Thymus (tissue), 11 donors: Measurements from ENCODE around the gene GBP7. TPM values are rescaled to one million over a fixed set of nuclear protein-coding genes. Genes with fewer than 3 reads are reported as not detected.
A peak's percentile ranks its signal among the peaks of the same experiment; 100 is the strongest.

Experiments
- DNase-seq, 9 donors: peaks; one replicate each; pipeline ENCODE4 v3.0.0-alpha.2; 2013; ENCODE audit warnings: low spot score in 9 of 9, low read depth in 6 of 9, missing footprints in 1 of 9
- H3K27ac ChIP-seq, 2 donors: one replicate each; pipeline ENCODE4 v1.5.1; 2013; ENCODE audit warnings: control low read depth in 1 of 2, low read depth in 1 of 2, low read length in 1 of 2, mild to moderate bottlenecking in 1 of 2, moderate library complexity in 1 of 2
- H3K27me3 ChIP-seq, 2 donors: one replicate each; pipeline ENCODE4 v1.5.1; 2013; ENCODE audit warnings: low read length in 1 of 2; ENCODE audit not compliant: control insufficient read depth in 2 of 2, insufficient read depth in 1 of 2
- H3K36me3 ChIP-seq, 2 donors: one replicate each; pipeline ENCODE4 v1.5.1; 2013; ENCODE audit warnings: low read length in 1 of 2, mild to moderate bottlenecking in 1 of 2, moderate library complexity in 1 of 2; ENCODE audit not compliant: control insufficient read depth in 2 of 2, insufficient read depth in 2 of 2
- H3K4me1 ChIP-seq, 2 donors: one replicate each; pipeline ENCODE4 v1.5.1; 2013; ENCODE audit warnings: low read length in 2 of 2; ENCODE audit not compliant: control insufficient read depth in 2 of 2, insufficient read depth in 2 of 2
- H3K4me3 ChIP-seq, 2 donors: one replicate each; pipeline ENCODE4 v1.5.1; 2013; ENCODE audit warnings: low read length in 2 of 2, control low read depth in 1 of 2, mild to moderate bottlenecking in 1 of 2
- H3K9me3 ChIP-seq, 2 donors: one replicate each; pipeline ENCODE4 v1.5.1; 2013; ENCODE audit warnings: low read length in 1 of 2, mild to moderate bottlenecking in 1 of 2; ENCODE audit not compliant: control insufficient read depth in 2 of 2, insufficient read depth in 1 of 2
- WGBS: extraction: QIAGEN DNeasy Blood & Tissue Kit; methylation state at CpG from one replicate; pipeline ENCODE4 v1.1.7; 2013; 5-methylcytosine and 5-hydroxymethylcytosine counted together
- polyA plus RNA-seq: library from polyadenylated mRNA; stranded (reverse); fragments of 200-250 nt; gene quantifications from one replicate; pipeline ENCODE4 v1.2.3, GENCODE V29; 2013
- total RNA-seq: library from RNA; stranded (reverse); fragments of 120-200 nt; gene quantifications from one replicate; pipeline ENCODE4 v1.2.4, GENCODE V29; 2013
- donor health status: healthy.

Gene GBP7
- total and polyA plus RNA-seq, 2 donors = 0.05 to 0.16 TPM

DNA sequence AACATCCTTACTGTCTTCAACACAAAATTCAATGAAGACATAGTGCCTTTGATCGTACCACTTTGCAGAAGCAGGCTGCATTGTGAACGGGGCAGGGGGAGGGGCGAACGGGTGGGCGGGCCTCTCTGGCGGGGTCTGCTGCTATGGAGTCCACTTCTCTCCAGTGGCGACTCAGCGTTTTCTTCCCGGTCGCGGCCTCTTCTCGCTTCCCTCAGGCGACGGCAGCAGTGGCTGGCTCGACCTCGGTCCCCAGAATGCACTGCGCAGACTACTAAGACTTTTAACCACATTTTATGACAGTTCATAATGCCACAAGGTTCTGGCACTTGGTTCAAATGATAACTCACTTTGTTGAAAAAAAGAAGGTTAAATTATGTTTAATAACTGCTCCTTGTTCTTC, 71.1 kb downstream of the GBP7 start:
- H3K9me3 ChIP-seq = no peaks in the 10 kb centered on the region
- no peaks in the 10 kb centered on the region for H3K27me3 ChIP-seq
- H3K27ac ChIP-seq = no peak overlapping the region
- H3K36me3 ChIP-seq = peaks cover 0 to 2% of the 10 kb centered on the region in 2 donors
- DNase-seq = no peak
- no peak overlapping the region for H3K4me3 ChIP-seq
- WGBS = 97% methylated on average over 17 of the region's 17 CpGs
- no peaks in the 10 kb centered on the region for H3K4me1 ChIP-seq

DNA sequence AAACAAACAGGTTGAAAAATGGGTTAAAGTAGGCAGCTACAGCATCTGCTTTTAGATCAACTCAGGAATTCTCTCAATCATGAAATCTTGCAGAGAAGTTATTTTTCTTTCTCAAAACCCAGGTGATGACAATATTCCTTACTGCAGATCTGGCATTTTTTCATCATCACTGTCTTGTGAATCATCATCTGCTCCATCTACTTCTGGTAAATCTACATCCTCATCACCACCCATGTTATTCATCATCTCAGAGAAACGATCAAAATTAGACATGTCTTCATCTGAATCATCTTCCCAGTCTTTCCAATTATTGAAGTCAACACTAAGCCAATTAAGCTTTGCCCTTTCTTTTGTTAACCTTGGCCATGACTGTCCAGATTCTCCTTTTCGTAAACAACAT, 71.7 kb downstream of the GBP7 start:
- Histone ChIP-seq H3K36me3 (peaks cover 0 to 2% of the 10 kb centered on the region in 2 donors), H3K4me1 (no peaks in the 10 kb centered on the region), H3K4me3 (no peak overlapping the region), H3K27me3 (no peaks in the 10 kb centered on the region), H3K9me3 (no peaks in the 10 kb centered on the region), H3K27ac (no peak overlapping the region)
- DNase-seq = no peak
- over 99% methylated on average over 2 of the region's 2 CpGs for WGBS

DNA sequence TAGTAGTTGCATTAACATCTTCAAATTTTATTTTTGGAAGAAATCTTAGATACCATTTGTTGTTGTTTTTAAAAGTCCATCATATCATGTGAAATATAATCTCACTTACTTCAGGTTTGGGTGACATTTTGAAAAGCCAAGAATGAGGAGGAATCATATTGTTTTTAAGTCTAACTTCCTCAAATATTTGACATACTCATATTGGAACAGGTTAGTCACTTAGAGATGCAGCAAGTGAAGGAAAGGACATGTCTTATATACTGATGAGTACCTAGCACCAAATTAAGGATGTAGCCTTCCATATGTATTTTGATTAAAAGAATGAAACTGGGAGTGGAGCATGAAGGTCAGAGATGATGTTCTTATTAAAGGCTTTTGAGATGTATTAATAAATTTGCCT, 73.8 kb downstream of the GBP7 start:
- no peak overlapping the region for H3K27ac ChIP-seq
- H3K4me3 ChIP-seq = no peak overlapping the region
- no peaks in the 10 kb centered on the region for H3K4me1 ChIP-seq
- no peaks in the 10 kb centered on the region for H3K27me3 ChIP-seq
- DNase-seq = no peak
- no peaks in the 10 kb centered on the region for H3K9me3 ChIP-seq
- H3K36me3 ChIP-seq = peaks cover 0 to 2% of the 10 kb centered on the region in 2 donors

DNA sequence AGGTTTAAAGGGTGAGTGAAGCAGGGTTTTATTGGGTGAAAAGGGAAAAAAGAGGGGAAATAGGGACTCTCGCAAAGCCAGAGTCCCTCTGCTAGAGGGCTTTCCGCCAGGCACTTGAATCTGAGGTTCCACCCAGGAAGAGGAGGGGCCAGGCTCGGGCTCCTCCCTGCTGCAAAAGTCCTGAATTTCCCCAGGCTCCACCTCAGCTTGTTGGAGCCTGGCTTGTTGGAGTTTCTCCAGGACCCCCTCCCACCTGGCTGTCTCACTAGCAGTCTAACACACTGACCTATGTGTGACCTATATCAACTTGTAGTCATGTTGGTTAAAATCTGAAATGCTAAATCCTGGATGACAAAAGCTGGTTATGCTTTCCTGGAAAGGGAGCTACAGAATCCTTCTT, 75.4 kb downstream of the GBP7 start:
- H3K27ac ChIP-seq = no peak overlapping the region
- H3K36me3 ChIP-seq = no peaks in the 10 kb centered on the region
- no peaks in the 10 kb centered on the region for H3K4me1 ChIP-seq
- DNase-seq = no peak
- H3K27me3 ChIP-seq = no peaks in the 10 kb centered on the region
- H3K4me3 ChIP-seq = no peak overlapping the region
- no peaks in the 10 kb centered on the region for H3K9me3 ChIP-seq
- WGBS = 95% methylated on average over 3 of the region's 3 CpGs

DNA sequence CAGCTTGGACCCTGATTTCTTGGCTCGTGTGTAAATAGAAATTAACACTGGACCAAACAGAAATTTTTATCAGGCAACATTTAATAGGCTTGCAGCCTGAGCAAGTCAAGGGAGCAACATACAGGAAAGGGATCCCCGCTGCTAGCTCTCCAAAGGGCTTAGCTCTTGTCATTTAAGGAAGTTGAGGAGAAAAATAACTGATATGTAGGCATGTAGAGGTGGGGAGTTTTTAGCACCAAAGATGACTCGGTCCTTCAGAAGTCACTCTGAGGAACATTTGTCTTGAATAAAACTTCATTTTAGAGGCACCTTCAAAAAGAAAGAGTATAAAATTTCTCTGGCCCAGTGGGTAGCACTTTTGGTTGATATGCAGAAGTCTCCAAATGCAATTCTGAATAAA, 76.9 kb downstream of the GBP7 start:
- Histone ChIP-seq H3K4me1 (no peaks in the 10 kb centered on the region), H3K9me3 (no peaks in the 10 kb centered on the region), H3K36me3 (no peaks in the 10 kb centered on the region), H3K4me3 (no peak overlapping the region), H3K27ac (no peak overlapping the region), H3K27me3 (no peaks in the 10 kb centered on the region)
- 61% methylated on average over 3 of the region's 3 CpGs for WGBS
- no peak for DNase-seq

DNA sequence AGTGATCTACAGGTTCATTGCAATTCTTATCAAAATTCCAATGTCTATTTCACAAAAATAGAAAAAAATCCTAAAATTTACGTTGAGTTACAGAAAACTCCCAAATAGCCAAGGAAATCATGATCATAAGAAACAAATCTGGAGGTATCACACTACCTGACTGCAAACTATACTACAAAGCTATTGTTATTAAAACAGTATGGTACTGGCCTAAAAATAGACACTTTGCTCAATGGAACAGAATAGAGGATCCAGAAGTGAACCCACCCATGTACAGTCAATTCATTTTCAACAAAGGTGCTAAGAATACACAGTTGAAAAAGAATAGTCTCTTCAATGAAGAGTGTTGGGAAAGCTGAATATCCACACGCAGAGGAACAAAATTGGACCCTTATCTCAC, 80.1 kb downstream of the GBP7 start:
- Histone ChIP-seq H3K36me3 (no peaks in the 10 kb centered on the region), H3K4me3 (no peak overlapping the region), H3K27ac (no peak overlapping the region), H3K4me1 (no peaks in the 10 kb centered on the region), H3K27me3 (no peaks in the 10 kb centered on the region), H3K9me3 (no peaks in the 10 kb centered on the region)
- DNase-seq = no peak
- WGBS = 97% methylated on average over 2 of the region's 2 CpGs

DNA sequence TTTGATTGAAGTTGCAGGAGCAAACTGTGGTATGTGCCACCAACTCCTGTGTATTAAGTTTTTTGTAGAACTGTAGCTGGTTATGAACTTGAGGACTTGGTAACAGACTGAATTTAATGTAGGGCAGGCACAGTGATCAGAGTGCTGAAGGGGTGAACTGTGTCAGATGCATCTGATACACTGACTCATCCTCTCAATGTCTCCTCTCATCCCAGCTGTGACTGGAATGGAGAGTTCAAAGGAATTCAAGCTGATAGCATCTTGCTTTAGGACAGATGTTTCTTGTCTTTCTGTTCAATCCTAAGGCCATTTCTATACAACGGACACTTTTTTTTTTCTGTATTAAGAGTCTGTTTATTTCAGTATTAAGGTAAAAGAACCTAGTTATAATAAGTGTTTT, 85.8 kb downstream of the GBP7 start:
- DNase-seq = no peak
- Histone ChIP-seq H3K36me3 (no peaks in the 10 kb centered on the region), H3K27ac (no peak overlapping the region), H3K27me3 (no peaks in the 10 kb centered on the region), H3K4me3 (no peak overlapping the region), H3K9me3 (no peaks in the 10 kb centered on the region), H3K4me1 (no peaks in the 10 kb centered on the region)
- 95% methylated on average over 1 of the region's 1 CpG for WGBS

DNA sequence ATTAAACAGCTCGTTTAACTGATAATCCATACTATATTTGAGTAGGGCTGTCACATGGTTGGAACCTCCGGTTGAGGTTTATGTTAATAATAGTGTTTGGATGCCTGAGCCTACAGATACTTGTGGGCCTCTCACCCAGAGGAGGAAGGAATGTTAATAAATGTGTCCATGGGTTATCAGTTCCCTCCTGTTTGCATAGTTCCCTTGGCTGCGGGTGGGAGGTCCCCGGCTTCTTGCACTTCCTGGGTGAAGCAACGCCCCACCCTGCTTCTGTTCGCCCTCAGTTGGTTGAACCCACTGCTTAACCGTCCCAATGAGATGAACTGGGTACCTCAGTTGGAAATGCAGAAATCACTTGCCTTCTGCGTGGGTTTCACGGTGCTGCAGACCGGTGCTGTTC, 87.2 kb downstream of the GBP7 start:
- Histone ChIP-seq H3K4me3 (no peak overlapping the region), H3K4me1 (no peaks in the 10 kb centered on the region), H3K36me3 (no peaks in the 10 kb centered on the region), H3K27me3 (no peaks in the 10 kb centered on the region), H3K9me3 (no peaks in the 10 kb centered on the region), H3K27ac (peak overlapping the region in 1 of 2 donors; percentile 53)
- 97% methylated on average over 10 of the region's 10 CpGs for WGBS
- DNase-seq = no peak

DNA sequence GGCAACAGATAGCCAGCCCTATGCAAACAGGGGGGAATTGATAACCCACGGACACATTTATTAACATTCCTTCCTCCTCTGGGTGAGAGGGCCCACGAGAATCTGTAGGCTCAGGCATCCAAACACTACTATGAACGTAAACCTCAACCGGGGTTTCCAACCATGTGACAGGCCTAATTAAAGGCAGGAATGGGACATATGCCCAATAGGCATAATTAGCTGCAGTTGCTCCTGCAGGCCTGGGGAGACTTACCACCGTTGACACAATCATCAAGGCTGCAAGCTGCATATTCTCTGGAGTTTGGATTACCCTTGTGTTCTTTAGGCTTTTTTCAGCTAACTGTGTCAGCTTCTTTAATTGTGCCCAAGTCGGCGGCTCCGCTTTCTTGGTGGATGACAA, 88.6 kb downstream of the GBP7 start:
- Histone ChIP-seq H3K4me1 (no peaks in the 10 kb centered on the region), H3K9me3 (no peaks in the 10 kb centered on the region), H3K36me3 (no peaks in the 10 kb centered on the region), H3K27ac (no peak overlapping the region), H3K4me3 (no peak overlapping the region), H3K27me3 (no peaks in the 10 kb centered on the region)
- DNase-seq = no peak
- WGBS = 95% methylated on average over 8 of the region's 8 CpGs

DNA sequence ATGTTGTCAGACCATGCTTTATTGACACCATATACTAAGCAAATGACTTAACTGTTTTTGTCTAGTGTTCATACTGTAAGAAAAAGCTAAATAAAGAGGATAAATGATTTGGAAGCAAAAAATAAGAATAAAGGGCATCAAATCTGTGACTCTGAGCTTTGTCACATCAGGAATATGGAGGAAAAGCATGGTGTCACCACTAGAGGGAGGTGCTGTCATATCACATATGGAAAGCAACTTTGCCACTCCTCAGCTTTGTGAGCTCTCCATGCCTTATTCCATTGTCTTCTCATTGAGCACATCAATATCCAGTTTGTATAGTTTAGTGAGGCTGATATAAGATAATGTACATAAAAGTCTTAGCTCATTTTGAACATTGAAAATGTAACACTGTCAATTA, 90.0 kb downstream of the GBP7 start:
- Histone ChIP-seq H3K27ac (no peak overlapping the region), H3K36me3 (no peaks in the 10 kb centered on the region), H3K27me3 (no peaks in the 10 kb centered on the region), H3K4me1 (no peaks in the 10 kb centered on the region), H3K4me3 (no peak overlapping the region), H3K9me3 (no peaks in the 10 kb centered on the region)
- DNase-seq = peak in 5 of 9 donors; percentile 18 to 57 (median 33)
